MG63 (cell line): Measurements from ENCODE around the gene TMEM39A. TPM values are rescaled to one million over a fixed set of nuclear protein-coding genes. Genes with fewer than 3 reads are reported as not detected.

Source experiments
- DNase-seq: peaks from one replicate; pipeline ENCODE4 v3.0.0-alpha.2; 2020
- H3K27me3 ChIP-seq: fragments of 250-450 bp; sonication (Bioruptor Pico); 2 replicates; pipeline ENCODE4 v1.5.1; 2020; ENCODE audit warnings: mild to moderate bottlenecking, moderate library complexity
- H3K36me3 ChIP-seq: fragments of 250-450 bp; sonication (Bioruptor Pico); 2 replicates; pipeline ENCODE4 v1.5.1; 2020; ENCODE audit warnings: mild to moderate bottlenecking, moderate library complexity
- H3K4me3 ChIP-seq: fragments of 250-450 bp; sonication (Bioruptor Pico); 2 replicates; pipeline ENCODE4 v1.5.1; 2020; ENCODE audit warnings: mild to moderate bottlenecking, moderate library complexity
- H3K9me3 ChIP-seq: fragments of 250-450 bp; sonication (Bioruptor Pico); 2 replicates; pipeline ENCODE4 v1.5.1; 2020; ENCODE audit warnings: mild to moderate bottlenecking, moderate library complexity
- total RNA-seq: library from RNA; depleted of rRNA; stranded (reverse); fragments of >200 nt; shearing (Covaris generic); gene quantifications from 2 replicates; pipeline ENCODE4 v1.2.3, GENCODE V29; 2014; ENCODE audit warnings: low replicate concordance

Gene TMEM39A
- total RNA-seq, 1 experiment from 2014 or later, result 27.9 TPM

GRCh38 chr3:119416873-119417272, 46.5 kb downstream of the TMEM39A start:
- DNase-seq, result no peak
- Histone ChIP-seq H3K9me3 (no peaks in the 10 kb centered on the region), H3K36me3 (peaks cover 4% of the 10 kb centered on the region), H3K27me3 (no peaks in the 10 kb centered on the region), H3K4me3 (no peak overlapping the region)

- no peak for DNase-seq
- Histone ChIP-seq H3K4me3 (no peak overlapping the region), H3K9me3 (no peaks in the 10 kb centered on the region), H3K36me3 (peaks cover 4% of the 10 kb centered on the region), H3K27me3 (no peaks in the 10 kb centered on the region)
Measured at GRCh38 chr3:119413603-119414280, 49.7 kb downstream of the TMEM39A start.

GRCh38 chr3:119409844-119410243, 53.6 kb downstream of the TMEM39A start:
- peaks cover 3% of the 10 kb centered on the region for H3K36me3 ChIP-seq
- H3K4me3 ChIP-seq, result no peak overlapping the region
- DNase-seq, result no peak
- no peaks in the 10 kb centered on the region for H3K9me3 ChIP-seq
- no peaks in the 10 kb centered on the region for H3K27me3 ChIP-seq

DNA sequence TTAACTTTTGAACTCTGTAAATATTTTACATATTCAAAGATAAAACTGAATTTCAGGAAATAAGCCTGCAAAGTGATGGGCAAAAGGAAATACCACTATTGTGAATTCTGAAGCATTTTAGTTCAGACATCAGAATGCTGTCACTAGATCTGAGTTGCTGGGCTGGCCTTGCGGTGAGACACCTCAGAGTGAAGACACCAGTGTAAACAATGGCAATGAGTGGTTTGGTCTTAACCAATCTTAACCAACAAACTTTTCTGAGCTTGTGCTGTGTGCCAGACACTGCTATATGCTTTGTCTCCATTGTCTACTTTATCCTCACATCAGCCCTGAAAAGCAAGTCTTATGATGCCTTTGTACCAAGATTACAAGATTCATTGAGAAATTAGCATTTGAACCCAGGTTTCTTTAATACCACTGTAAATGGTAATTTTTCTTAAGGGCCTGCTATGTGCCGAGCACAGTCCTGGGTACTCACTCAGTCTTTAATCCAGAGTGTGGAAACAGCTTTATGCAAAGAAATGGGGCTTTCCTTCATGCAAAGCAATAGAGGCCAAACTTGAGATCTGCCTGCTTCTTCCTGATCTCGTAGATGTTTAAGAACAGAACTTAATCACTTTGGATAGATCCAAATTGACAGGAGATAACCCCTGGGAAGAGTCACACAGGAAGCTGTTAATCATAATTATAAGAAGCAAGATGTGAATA, 55.0 kb downstream of the TMEM39A start:
- Histone ChIP-seq H3K4me3 (no peak overlapping the region), H3K9me3 (no peaks in the 10 kb centered on the region), H3K27me3 (no peaks in the 10 kb centered on the region), H3K36me3 (peaks cover 8% of the 10 kb centered on the region)
- no peak for DNase-seq

- Histone ChIP-seq H3K9me3 (no peaks in the 10 kb centered on the region), H3K36me3 (peaks cover 19% of the 10 kb centered on the region), H3K4me3 (no peak overlapping the region), H3K27me3 (no peaks in the 10 kb centered on the region)
- DNase-seq, result no peak
Measured at GRCh38 chr3:119405315-119405714, 58.1 kb downstream of the TMEM39A start.

DNA sequence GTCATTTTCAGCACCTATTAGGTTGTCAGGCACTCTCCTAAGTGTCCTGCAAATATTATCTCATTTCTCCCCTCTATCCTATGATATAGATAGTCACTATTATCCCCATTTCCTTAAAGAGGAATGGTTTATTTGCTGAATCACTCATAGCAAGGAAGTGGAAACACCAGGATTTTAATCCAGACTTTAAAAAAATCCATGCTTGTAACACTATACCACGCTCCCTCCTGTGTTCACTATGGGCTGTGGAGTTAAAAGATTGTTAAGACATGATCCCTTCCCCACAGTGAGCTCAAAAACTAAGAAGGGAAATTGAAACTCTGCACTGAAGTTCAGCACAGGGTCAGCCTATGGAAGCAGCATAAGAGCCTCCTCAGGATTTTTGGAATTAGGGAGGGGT, 60.2 kb downstream of the TMEM39A start:
- no peak for DNase-seq
- H3K27me3 ChIP-seq, result no peaks in the 10 kb centered on the region
- peaks cover 19% of the 10 kb centered on the region for H3K36me3 ChIP-seq
- no peaks in the 10 kb centered on the region for H3K9me3 ChIP-seq
- no peak overlapping the region for H3K4me3 ChIP-seq

DNA sequence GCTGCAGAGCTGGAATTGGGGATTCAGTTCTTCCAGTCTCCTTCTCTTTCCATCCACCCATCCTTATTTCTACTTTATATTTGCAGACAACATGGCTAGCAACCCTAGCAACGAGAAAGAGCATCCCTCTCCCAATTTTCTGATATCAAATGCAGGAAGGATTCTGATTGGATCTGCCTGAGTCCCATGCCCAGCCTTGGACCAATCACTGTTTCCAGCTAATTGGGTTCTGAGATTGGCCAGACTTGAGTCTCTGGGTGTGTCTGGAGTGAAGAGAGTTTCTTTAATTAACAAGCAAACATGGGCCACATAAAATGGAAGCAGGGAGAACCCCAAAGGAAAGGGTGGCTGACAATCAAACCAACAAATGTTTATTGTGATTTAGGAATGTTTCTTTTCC, 60.6 kb downstream of the TMEM39A start:
- H3K4me3 ChIP-seq, result no peak overlapping the region
- no peaks in the 10 kb centered on the region for H3K27me3 ChIP-seq
- no peaks in the 10 kb centered on the region for H3K9me3 ChIP-seq
- no peak for DNase-seq
- H3K36me3 ChIP-seq, result peaks cover 19% of the 10 kb centered on the region

GRCh38 chr3:119401503-119402440, 61.6 kb downstream of the TMEM39A start:
- Histone ChIP-seq H3K4me3 (no peak overlapping the region), H3K27me3 (no peaks in the 10 kb centered on the region), H3K9me3 (no peaks in the 10 kb centered on the region), H3K36me3 (peaks cover 19% of the 10 kb centered on the region)
- no peak for DNase-seq

DNA sequence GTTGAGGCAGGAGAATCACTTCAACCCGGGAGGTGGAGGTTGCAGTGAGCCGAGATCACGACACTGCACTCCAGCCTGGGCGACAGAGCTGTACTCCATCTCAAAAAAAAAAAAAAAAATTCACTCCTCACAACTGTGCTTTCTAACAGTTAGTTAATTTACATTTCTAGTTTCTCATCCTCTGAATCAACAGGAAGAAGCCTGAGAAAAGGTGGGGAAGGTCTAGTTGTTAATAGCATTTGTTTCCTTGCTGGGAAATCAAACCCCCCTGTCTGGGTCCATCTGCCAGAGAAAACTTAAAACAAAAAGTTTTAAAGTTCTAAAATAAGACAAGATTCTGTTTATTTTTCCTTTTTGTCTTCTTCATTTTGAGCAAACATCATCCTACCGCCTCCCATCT, 62.3 kb downstream of the TMEM39A start:
- peaks cover 19% of the 10 kb centered on the region for H3K36me3 ChIP-seq
- no peak for DNase-seq
- H3K27me3 ChIP-seq, result no peaks in the 10 kb centered on the region
- no peaks in the 10 kb centered on the region for H3K9me3 ChIP-seq
- no peak overlapping the region for H3K4me3 ChIP-seq

- DNase-seq, result no peak
- no peaks in the 10 kb centered on the region for H3K27me3 ChIP-seq
- H3K9me3 ChIP-seq, result no peaks in the 10 kb centered on the region
- H3K36me3 ChIP-seq, result peaks cover 16% of the 10 kb centered on the region
- H3K4me3 ChIP-seq, result no peak overlapping the region
Measured at GRCh38 chr3:119400466-119400865, 62.9 kb downstream of the TMEM39A start.

DNA sequence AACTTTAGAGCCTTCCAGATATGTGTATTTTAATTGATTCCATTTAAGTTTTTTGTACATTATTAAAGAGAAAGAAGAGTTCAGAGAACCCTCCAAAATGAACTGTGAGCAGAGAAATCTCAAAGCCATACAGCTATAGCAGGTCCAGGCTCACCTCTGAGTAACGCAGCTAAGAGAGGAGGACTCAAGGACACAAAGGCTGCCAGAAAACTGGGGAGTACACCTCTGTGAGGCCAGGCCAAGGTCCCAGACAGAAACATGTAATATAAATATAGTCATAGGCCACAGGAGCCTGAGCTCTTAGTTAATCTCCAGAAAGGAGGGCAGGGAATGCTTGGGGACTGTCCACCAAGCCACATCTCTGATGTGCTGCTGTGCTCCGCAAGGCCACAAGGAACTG, 66.5 kb downstream of the TMEM39A start:
- no peak for DNase-seq
- Histone ChIP-seq H3K36me3 (no peaks in the 10 kb centered on the region; the same call in 1 of the 2 replicates), H3K4me3 (no peak overlapping the region), H3K9me3 (no peaks in the 10 kb centered on the region), H3K27me3 (no peaks in the 10 kb centered on the region)

DNA sequence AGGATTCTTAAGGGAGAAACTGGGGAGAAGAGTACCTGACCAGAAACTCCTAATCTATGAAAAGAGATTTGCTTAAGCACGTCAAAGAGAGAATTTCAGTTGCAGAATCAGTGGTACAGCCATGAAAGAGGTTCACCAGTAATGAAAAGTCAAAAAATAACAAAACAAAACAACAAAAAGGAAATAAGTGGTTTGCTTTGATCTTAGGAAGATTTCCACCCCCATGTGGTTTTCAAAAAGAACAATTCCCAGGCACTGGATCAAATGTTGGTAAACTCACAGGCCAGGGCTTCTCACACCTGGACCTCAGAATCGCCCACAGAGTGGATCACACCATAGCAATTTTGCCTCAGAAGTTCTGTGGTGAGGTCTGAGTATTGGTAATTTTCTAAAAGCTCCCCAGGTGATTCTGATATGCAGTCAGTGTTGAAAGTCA, 67.5 kb downstream of the TMEM39A start:
- no peaks in the 10 kb centered on the region for H3K9me3 ChIP-seq
- no peak overlapping the region for H3K4me3 ChIP-seq
- DNase-seq, result no peak
- H3K36me3 ChIP-seq, result peaks cover 2% of the 10 kb centered on the region
- H3K27me3 ChIP-seq, result no peaks in the 10 kb centered on the region

DNA sequence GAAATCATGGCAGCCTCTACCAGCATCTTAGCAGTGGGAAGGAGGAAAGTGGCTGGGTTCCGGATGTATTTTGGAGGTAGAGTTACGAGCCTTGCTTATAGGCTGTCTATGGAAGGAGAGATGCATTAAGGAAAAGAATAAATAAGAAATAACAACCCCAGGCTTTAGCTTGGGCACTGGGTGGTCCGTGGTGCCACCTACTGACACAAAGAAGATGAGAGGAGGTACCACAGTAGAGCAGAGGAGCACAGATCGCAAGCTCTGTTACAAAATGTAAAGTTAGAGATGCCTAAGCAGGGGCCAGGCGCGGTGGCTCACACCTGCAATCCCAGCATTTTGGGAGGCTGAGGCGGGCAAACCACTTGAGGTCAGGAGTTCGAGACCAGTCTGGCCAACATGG, 74.8 kb downstream of the TMEM39A start:
- no peaks in the 10 kb centered on the region for H3K27me3 ChIP-seq
- H3K36me3 ChIP-seq, result peaks cover 6% of the 10 kb centered on the region
- DNase-seq, result no peak
- no peak overlapping the region for H3K4me3 ChIP-seq
- H3K9me3 ChIP-seq, result no peaks in the 10 kb centered on the region

GRCh38 chr3:119382134-119382533, 81.3 kb downstream of the TMEM39A start:
- Histone ChIP-seq H3K36me3 (peaks cover 3% of the 10 kb centered on the region), H3K27me3 (no peaks in the 10 kb centered on the region), H3K4me3 (no peak overlapping the region), H3K9me3 (no peaks in the 10 kb centered on the region)
- no peak for DNase-seq

DNA sequence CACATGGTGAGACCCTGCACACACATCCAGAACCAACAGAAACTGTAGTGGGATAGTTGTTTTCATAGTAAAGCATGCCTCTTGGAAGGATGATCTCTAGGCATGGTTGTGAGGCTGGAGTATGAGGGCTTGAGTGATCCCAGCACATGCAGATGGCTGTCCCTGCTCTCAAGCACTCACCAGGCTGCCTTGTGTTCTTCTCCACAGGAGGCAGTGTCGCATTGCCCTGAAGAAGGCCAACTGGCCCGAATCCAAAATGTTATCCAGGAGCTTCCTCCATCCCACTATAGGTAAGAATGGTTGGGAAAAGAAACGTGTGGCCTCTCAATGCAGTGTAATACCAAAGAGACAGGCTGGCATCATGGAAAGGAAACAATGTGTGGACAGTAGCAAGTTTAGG, 82.7 kb downstream of the TMEM39A start:
- Histone ChIP-seq H3K9me3 (no peaks in the 10 kb centered on the region), H3K36me3 (peaks cover 3% of the 10 kb centered on the region), H3K4me3 (no peak overlapping the region), H3K27me3 (no peaks in the 10 kb centered on the region)
- DNase-seq, result no peak
